CD14-positive monocyte (primary cell): ENCODE measurements around the gene EIF2S3B. TPM values are rescaled to one million over a fixed set of nuclear protein-coding genes. Genes with fewer than 3 reads are reported as not detected.

ENCODE experiments used
- DNase-seq, 3 donors: peaks; one replicate each; pipeline ENCODE4 v3.0.0-alpha.2; 2011 to 2022
- H2AFZ ChIP-seq: 2 replicates; pipeline ENCODE4 v1.6.0; 2012; ENCODE audit warnings: mild to moderate bottlenecking, low read depth, low read length, inconsistent platforms; ENCODE audit not compliant: insufficient read depth, poor library complexity, severe bottlenecking
- H3K27ac ChIP-seq, 2 donors: 1 replicate in 1 of 2; 2 replicates in 1 of 2; pipeline ENCODE4 v1.5.1; 2012 to 2013; ENCODE audit warnings: low read length in 2 of 2, control low read depth in 1 of 2, inconsistent platforms in 1 of 2, low read depth in 1 of 2, mild to moderate bottlenecking in 1 of 2
- H3K27me3 ChIP-seq, 2 donors: one replicate each; pipeline versions ENCODE4 v1.6.0 to v1.6.1; 2011 to 2013; ENCODE audit warnings: low read length in 2 of 2; ENCODE audit not compliant: control insufficient read depth in 2 of 2, insufficient read depth in 2 of 2
- H3K36me3 ChIP-seq, 2 donors: replicated peaks in 1 of 2; 1 replicate in 1 of 2; 2 replicates in 1 of 2; pipeline versions ENCODE4 v1.5.1 to v1.6.1; 2012 to 2013; ENCODE audit warnings: low read length in 2 of 2, control low read depth in 1 of 2, inconsistent platforms in 1 of 2, mild to moderate bottlenecking in 1 of 2; ENCODE audit not compliant: insufficient read depth in 2 of 2, control insufficient read depth in 1 of 2
- H3K4me1 ChIP-seq, 2 donors: 1 replicate in 1 of 2; 2 replicates in 1 of 2; pipeline versions ENCODE4 v1.5.1 to v1.6.1; 2012 to 2013; ENCODE audit warnings: low read length in 2 of 2, control low read depth in 1 of 2, inconsistent platforms in 1 of 2, mild to moderate bottlenecking in 1 of 2, moderate library complexity in 1 of 2; ENCODE audit not compliant: insufficient read depth in 2 of 2, control insufficient read depth in 1 of 2
- H3K4me2 ChIP-seq: replicated peaks from 2 replicates; pipeline ENCODE3; 2012; ENCODE audit warnings: low read length, moderate library complexity, mild to moderate bottlenecking; ENCODE audit not compliant: poor library complexity, severe bottlenecking; ENCODE audit errors: extremely low read depth
- H3K4me3 ChIP-seq, 3 experiments: fragments of 200-600 bp in 1 of 3; sonication (generic) in 1 of 3; replicated peaks in 1 of 3; 1 replicate in 2 of 3; 2 replicates in 1 of 3; pipeline ENCODE4 v1.5.1; 2011 to 2013; ENCODE audit warnings: low read length in 3 of 3, mild to moderate bottlenecking in 3 of 3, control low read depth in 2 of 3, low read depth in 2 of 3, inconsistent platforms in 1 of 3, moderate library complexity in 1 of 3
- H3K79me2 ChIP-seq: 2 replicates; pipeline ENCODE4 v1.6.0; 2012; ENCODE audit warnings: mild to moderate bottlenecking, control low read depth, inconsistent platforms, low read length, moderate library complexity; ENCODE audit not compliant: insufficient read depth
- H3K9ac ChIP-seq: 2 replicates; pipeline ENCODE4 v1.6.0; 2017; ENCODE audit warnings: low read length, mild to moderate bottlenecking; ENCODE audit not compliant: insufficient read depth, poor library complexity, severe bottlenecking
- H3K9me3 ChIP-seq, 2 donors: replicated peaks in 1 of 2; 1 replicate in 1 of 2; 2 replicates in 1 of 2; pipeline versions ENCODE4 v1.5.1 to v1.6.1; 2012 to 2013; ENCODE audit warnings: low read length in 2 of 2, control low read depth in 1 of 2; ENCODE audit not compliant: control insufficient read depth in 1 of 2, insufficient read depth in 1 of 2
- H4K20me1 ChIP-seq: 2 replicates; pipeline ENCODE4 v1.6.0; 2012; ENCODE audit warnings: mild to moderate bottlenecking, low read length, control low read depth, moderate library complexity; ENCODE audit not compliant: insufficient read depth
- H3K27ac Mint-ChIP-seq, 7 donors: one replicate each; pipeline ENCODE4 v1.8.0; 2020; ENCODE audit warnings: mild to moderate bottlenecking in 7 of 7, mixed read lengths in 7 of 7, moderate library complexity in 6 of 7, inconsistent platforms in 2 of 7
- H3K27me3 Mint-ChIP-seq, 3 donors: one replicate each; pipeline ENCODE4 v1.8.0; 2021 to 2022; ENCODE audit warnings: low read depth in 3 of 3, mild to moderate bottlenecking in 3 of 3, mixed read lengths in 3 of 3, moderate library complexity in 3 of 3, inconsistent platforms in 1 of 3
- H3K36me3 Mint-ChIP-seq, 2 donors: one replicate each; pipeline ENCODE4 v1.8.0; 2020; ENCODE audit warnings: mixed read lengths in 2 of 2, inconsistent platforms in 1 of 2, mild to moderate bottlenecking in 1 of 2
- H3K4me1 Mint-ChIP-seq: one replicate; pipeline ENCODE4 v1.8.0; 2020; ENCODE audit warnings: mild to moderate bottlenecking, mixed read lengths
- H3K4me3 Mint-ChIP-seq, 2 donors: one replicate each; pipeline ENCODE4 v1.8.0; 2020; ENCODE audit warnings: mild to moderate bottlenecking in 2 of 2, mixed read lengths in 2 of 2, moderate library complexity in 1 of 2
- H3K9me3 Mint-ChIP-seq, 7 donors: one replicate each; pipeline ENCODE4 v1.8.0; 2020 to 2022; ENCODE audit warnings: mixed read lengths in 7 of 7, mild to moderate bottlenecking in 6 of 7, moderate library complexity in 6 of 7, inconsistent platforms in 2 of 7
- CTCF ChIP-seq: fragments of 200-600 bp; IDR thresholded peaks from one replicate; pipeline ENCODE4 v1.8.0; 2022; ENCODE audit warnings: antibody characterized with exemption, mild to moderate bottlenecking
- WGBS: methylation state at CpG from one replicate; pipeline ENCODE4 v1.1.5; 2013; ENCODE audit warnings: missing lambda C conversion rate; ENCODE audit not compliant: insufficient coverage; 5-methylcytosine and 5-hydroxymethylcytosine counted together
- intact Hi-C, 2 donors: fragments of 100-400 bp; cut with micrococcal nuclease; formaldehyde crosslinking; loops; one replicate each; pipeline versions ENCODE4 v1.15.0 to v1.15.1; 2023
- polyA plus RNA-seq, 3 donors: library from polyadenylated mRNA; depleted of rRNA in 1 of 3; unstranded in 2 of 3; stranded (reverse) in 1 of 3; fragments of 300-500 nt in 2 of 3; fragments of >200 nt in 1 of 3; fragmentation: Illumina TruSeq in 2 of 3; gene quantifications; 1 replicate in 2 of 3; 2 replicates in 1 of 3; pipeline ENCODE4 v1.2.3, GENCODE V29; 2012 to 2021

The EIF2S3B gene
- polyA plus RNA-seq, 3 donors = 0.30 to 2.5 (median 0.37) TPM

GRCh38 chr12:10457760-10458159 lies 47.9 kb upstream of the EIF2S3B start:
- no peak for TF ChIP-seq CTCF
- Mint-ChIP-seq H3K27me3 (peaks cover 0 to 4% (median 0%) of the 10 kb centered on the region in 3 donors), H3K27ac (no peak overlapping the region), H3K4me3 (no peak overlapping the region), H3K36me3 (no peaks in the 10 kb centered on the region), H3K4me1 (no peaks in the 10 kb centered on the region), H3K9me3 (peaks cover 18 to 45% (median 34%) of the 10 kb centered on the region in 7 donors)
- DNase-seq = no peak
- no peaks in the 10 kb centered on the region for H3K79me2 ChIP-seq
- 97% methylated on average over 3 of the region's 3 CpGs for WGBS
- intact Hi-C loops = no loop called here
- H3K9ac ChIP-seq = no peak overlapping the region
- H3K4me3 ChIP-seq = no peak overlapping the region
- no peaks in the 10 kb centered on the region for H3K36me3 ChIP-seq
- H3K9me3 ChIP-seq = peaks cover 17% of the 10 kb centered on the region in 2 donors
- no peak overlapping the region for H3K27ac ChIP-seq
- H3K27me3 ChIP-seq = no peaks in the 10 kb centered on the region
- H3K4me2 ChIP-seq = no peak overlapping the region
- no peak overlapping the region for H2AFZ ChIP-seq
- no peaks in the 10 kb centered on the region for H4K20me1 ChIP-seq
- no peaks in the 10 kb centered on the region for H3K4me1 ChIP-seq

- 95% methylated on average over 4 of the region's 4 CpGs for WGBS
- peaks cover 0 to 3% of the 10 kb centered on the region in 2 donors for H3K9me3 ChIP-seq
- no peak overlapping the region for H3K4me3 ChIP-seq
- intact Hi-C loops = no loop called here
- DNase-seq = no peak
- H2AFZ ChIP-seq = no peak overlapping the region
- no peak overlapping the region for H3K4me2 ChIP-seq
- no peaks in the 10 kb centered on the region for H3K27me3 ChIP-seq
- no peaks in the 10 kb centered on the region for H3K79me2 ChIP-seq
- Mint-ChIP-seq H3K4me1 (no peaks in the 10 kb centered on the region), H3K9me3 (peaks cover 8 to 20% (median 17%) of the 10 kb centered on the region in 7 donors), H3K27ac (no peak overlapping the region), H3K36me3 (no peaks in the 10 kb centered on the region), H3K4me3 (no peak overlapping the region), H3K27me3 (peaks cover 0 to 4% (median 1%) of the 10 kb centered on the region in 3 donors)
- H3K4me1 ChIP-seq = no peaks in the 10 kb centered on the region
- H4K20me1 ChIP-seq = no peaks in the 10 kb centered on the region
- no peaks in the 10 kb centered on the region for H3K36me3 ChIP-seq
- H3K9ac ChIP-seq = no peak overlapping the region
- no peak overlapping the region for H3K27ac ChIP-seq
- TF ChIP-seq CTCF = no peak
Measured at GRCh38 chr12:10466311-10466710, 39.4 kb upstream of the EIF2S3B start.
